Activated T-helper 2 cell treated with anti-CD3 and anti-CD28 coated beads, Interferon-gamma antibody, Interleukin-2, Interleukin-4, amounts not matched to agents 10 μg/mL and 5 μg/mL and 100 μg/mL, durations not matched to agents 14 hours and 24 hours and 36 hours (primary cell): Measurements from ENCODE around the gene RAB34. TPM values are rescaled to one million over a fixed set of nuclear protein-coding genes. Genes with fewer than 3 reads are reported as not detected.
A peak's percentile ranks its signal among the peaks of the same experiment; 100 is the strongest.

Experiments
- DNase-seq: peaks from one replicate; pipeline ENCODE4 v3.0.0; 2021; ENCODE audit warnings: low spot score
- H3K27ac Mint-ChIP-seq: one replicate; pipeline ENCODE4 v1.8.0; 2021; ENCODE audit warnings: mixed read lengths
- H3K27me3 Mint-ChIP-seq: one replicate; pipeline ENCODE4 v1.8.0; 2021; ENCODE audit warnings: low read depth, mixed read lengths
- H3K36me3 Mint-ChIP-seq: one replicate; pipeline ENCODE4 v1.8.0; 2021; ENCODE audit warnings: low read depth, mixed read lengths
- H3K4me1 Mint-ChIP-seq: one replicate; pipeline ENCODE4 v1.8.0; 2021; ENCODE audit warnings: low read depth, mixed read lengths
- H3K4me3 Mint-ChIP-seq: one replicate; pipeline ENCODE4 v1.8.0; 2021; ENCODE audit warnings: low read depth, mild to moderate bottlenecking, moderate library complexity, mixed read lengths
- H3K9me3 Mint-ChIP-seq: one replicate; pipeline ENCODE4 v1.8.0; 2021; ENCODE audit warnings: mixed read lengths
- intact Hi-C: fragments of 100-400 bp; cut with micrococcal nuclease; formaldehyde crosslinking; loops from one replicate; pipeline ENCODE4 v1.15.1; 2023
- total RNA-seq: library from RNA; stranded (reverse); gene quantifications from 2 replicates; pipeline ENCODE4 v1.2.3, GENCODE V29; 2022

Gene RAB34
- total RNA-seq, 1 donor from 2014 or later = 19.4 TPM

- intact Hi-C loops = loop anchor here (1.0 to 5.0 kb wide), 2 partner anchors 23 to 33 kb away; partner anchors contain the start of genes RAB34 and RPL23A
- peak; percentile 82 for DNase-seq
- Mint-ChIP-seq H3K4me3 (no peak overlapping the region), H3K27me3 (no peaks in the 10 kb centered on the region), H3K36me3 (peaks cover 65% of the 10 kb centered on the region), H3K4me1 (peaks cover 11% of the 10 kb centered on the region), H3K9me3 (no peaks in the 10 kb centered on the region), H3K27ac (no peak overlapping the region)
Observed at GRCh38 chr17:28750178-28751047, 32.7 kb upstream of the RAB34 start.

DNA sequence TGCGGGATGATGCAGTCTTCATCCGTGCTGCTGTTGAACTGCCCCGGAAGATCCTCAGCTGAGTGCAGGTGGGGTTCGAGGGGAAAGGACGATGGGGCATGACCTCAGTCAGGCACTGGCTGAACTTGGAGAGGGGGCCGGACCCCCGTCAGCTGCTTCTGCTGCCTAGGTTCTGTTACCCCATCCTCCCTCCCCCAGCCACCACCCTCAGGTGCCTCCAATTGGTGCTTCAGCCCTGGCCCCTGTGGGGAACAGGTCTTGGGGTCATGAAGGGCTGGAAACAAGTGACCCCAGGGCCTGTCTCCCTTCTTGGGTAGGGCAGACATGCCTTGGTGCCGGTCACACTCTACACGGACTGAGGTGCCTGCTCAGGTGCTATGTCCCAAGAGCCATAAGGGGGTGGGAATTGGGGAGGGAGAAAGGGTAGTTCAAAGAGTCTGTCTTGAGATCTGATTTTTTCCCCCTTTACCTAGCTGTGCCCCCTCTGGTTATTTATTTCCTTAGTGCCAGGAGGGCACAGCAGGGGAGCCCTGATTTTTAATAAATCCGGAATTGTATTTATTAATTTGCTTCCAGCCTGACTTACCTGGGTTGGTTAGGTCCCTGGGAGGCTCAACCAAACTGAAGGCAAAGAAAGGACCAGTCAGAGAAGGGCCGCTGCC is 32.0 kb upstream of the RAB34 start:
- H3K27me3 Mint-ChIP-seq = no peaks in the 10 kb centered on the region
- intact Hi-C loops = loop anchor here (1.0 to 5.0 kb wide), 2 partner anchors 22 to 32 kb away; partner anchors contain the start of genes RAB34 and RPL23A
- no peak overlapping the region for H3K27ac Mint-ChIP-seq
- H3K4me3 Mint-ChIP-seq = no peak overlapping the region
- H3K9me3 Mint-ChIP-seq = no peaks in the 10 kb centered on the region
- peaks cover 73% of the 10 kb centered on the region for H3K36me3 Mint-ChIP-seq
- no peak for DNase-seq
- H3K4me1 Mint-ChIP-seq = peaks cover 11% of the 10 kb centered on the region

DNA sequence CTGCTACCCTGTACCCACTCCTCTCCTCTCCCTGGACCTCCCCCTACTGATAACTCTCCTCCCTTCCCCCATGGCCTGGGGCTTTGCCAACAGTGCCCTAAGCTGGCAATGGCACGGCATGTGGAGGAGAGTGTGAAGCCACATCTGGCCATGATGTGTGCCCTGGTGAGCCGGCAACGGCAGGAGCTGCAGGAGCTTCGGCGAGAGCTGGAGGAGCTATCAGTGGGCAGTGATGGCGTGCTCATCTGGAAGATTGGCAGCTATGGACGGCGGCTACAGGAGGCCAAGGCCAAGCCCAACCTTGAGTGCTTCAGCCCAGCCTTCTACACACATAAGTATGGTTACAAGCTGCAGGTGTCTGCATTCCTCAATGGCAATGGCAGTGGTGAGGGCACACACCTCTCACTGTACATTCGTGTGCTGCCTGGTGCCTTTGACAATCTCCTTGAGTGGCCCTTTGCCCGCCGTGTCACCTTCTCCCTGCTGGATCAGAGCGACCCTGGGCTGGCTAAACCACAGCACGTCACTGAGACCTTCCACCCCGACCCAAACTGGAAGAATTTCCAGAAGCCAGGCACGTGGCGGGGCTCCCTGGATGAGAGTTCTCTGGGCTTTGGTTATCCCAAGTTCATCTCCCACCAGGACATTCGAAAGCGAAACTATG is 31.3 kb upstream of the RAB34 start:
- Mint-ChIP-seq H3K36me3 (peaks cover 72% of the 10 kb centered on the region), H3K9me3 (no peaks in the 10 kb centered on the region), H3K27ac (peak overlapping the region; percentile 53), H3K27me3 (no peaks in the 10 kb centered on the region), H3K4me3 (no peak overlapping the region), H3K4me1 (peaks cover 11% of the 10 kb centered on the region)
- intact Hi-C loops = no loop called here
- DNase-seq = no peak

DNA sequence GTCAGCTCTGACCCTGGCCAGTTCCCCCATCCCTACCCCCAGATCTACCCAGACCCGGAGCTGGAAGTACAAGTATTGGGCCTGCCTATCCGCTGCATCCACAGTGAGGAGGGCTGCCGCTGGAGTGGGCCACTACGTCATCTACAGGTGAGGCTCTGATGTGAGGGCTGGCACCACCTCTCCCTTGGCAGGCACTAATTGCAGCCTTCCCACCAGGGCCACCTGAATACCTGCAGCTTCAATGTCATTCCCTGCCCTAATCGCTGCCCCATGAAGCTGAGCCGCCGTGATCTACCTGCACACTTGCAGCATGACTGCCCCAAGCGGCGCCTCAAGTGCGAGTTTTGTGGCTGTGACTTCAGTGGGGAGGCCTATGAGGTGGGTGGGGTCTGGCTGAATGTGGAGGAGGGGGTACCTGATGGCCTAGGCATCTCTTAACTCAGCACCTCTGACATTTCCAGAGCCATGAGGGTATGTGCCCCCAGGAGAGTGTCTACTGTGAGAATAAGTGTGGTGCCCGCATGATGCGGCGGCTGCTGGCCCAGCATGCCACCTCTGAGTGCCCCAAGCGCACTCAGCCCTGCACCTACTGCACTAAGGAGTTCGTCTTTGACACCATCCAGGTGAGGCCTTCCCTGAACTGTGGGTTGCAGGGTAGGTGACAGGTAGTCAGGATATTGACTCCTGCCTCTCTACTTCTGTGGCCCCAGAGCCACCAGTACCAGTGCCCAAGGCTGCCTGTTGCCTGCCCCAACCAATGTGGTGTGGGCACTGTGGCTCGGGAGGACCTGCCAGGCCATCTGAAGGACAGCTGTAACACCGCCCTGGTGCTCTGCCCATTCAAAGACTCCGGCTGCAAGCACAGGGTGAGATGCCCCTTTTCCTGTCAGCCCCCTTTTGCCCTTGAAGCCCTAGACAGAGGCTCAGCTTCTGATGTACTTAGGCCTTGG is 30.4 kb upstream of the RAB34 start:
- Mint-ChIP-seq H3K4me3 (peak overlapping the region; percentile 13), H3K9me3 (no peaks in the 10 kb centered on the region), H3K27me3 (no peaks in the 10 kb centered on the region), H3K27ac (peak overlapping the region; percentile 5), H3K36me3 (peaks cover 72% of the 10 kb centered on the region), H3K4me1 (peaks cover 13% of the 10 kb centered on the region)
- DNase-seq = no peak
- intact Hi-C loops = no loop called here

- DNase-seq = no peak
- Mint-ChIP-seq H3K27ac (no peak overlapping the region), H3K4me3 (peak overlapping the region; percentile 17), H3K4me1 (peaks cover 12% of the 10 kb centered on the region), H3K36me3 (peaks cover 67% of the 10 kb centered on the region), H3K27me3 (no peaks in the 10 kb centered on the region), H3K9me3 (no peaks in the 10 kb centered on the region)
- intact Hi-C loops = no loop called here
Observed at GRCh38 chr17:28747051-28747691, 29.5 kb upstream of the RAB34 start.

DNA sequence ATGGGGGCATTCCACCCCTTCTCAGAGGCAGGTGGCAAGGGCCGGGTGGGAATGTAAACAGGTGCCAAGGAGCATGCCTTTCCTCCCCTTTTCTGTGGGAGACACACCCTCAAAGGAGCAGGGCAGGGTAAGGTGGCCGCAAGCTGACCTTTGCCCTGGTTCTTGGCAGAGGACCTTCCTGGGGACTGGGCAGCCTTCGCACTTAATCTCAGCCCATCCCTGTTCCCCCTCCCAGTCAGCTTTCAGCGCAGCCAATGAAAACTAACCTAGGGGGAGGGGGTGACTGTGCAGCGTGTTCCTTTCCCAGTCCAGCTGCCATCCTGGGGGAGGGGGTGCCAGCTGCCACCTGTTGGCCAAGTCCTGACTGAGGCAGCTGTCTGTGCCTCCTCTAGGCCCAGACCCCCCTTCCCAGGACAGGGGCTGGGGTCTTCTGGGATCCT is 29.0 kb upstream of the RAB34 start:
- Mint-ChIP-seq H3K36me3 (peaks cover 64% of the 10 kb centered on the region), H3K4me1 (peaks cover 16% of the 10 kb centered on the region), H3K27ac (peak overlapping the region; percentile 38), H3K27me3 (no peaks in the 10 kb centered on the region), H3K9me3 (no peaks in the 10 kb centered on the region), H3K4me3 (peak overlapping the region; percentile 90)
- DNase-seq = no peak
- intact Hi-C loops = no loop called here

DNA sequence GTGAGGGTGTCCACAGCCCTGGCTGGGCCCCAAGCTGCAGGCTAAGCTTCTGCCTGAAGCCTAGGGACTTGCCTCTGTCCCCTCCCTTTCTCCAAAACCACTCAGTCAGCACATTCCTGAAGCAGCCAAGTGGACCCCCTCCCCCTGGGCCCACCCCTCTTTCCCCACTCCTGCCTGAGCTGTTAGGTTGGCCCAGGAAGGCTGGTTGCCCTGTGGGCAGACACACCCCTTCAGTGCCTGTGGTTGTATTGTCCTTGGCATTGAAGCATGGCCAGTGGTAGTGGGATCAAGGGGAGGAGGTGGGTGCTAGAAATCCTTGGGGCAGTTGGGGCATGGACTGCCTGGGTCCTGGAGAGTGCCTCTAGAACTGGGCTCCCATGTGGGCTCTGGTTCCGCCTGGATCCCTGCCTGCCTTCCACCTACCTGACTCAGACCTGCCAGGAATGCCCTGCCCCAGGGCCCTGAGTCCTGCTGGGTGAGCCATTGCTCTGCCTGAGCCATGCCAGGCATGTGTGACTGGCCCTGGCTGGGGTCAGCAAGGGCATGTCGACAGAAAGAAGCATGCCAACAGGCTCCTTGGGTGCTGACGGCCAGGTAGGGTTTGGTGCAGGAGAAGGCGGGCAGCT is 28.2 kb upstream of the RAB34 start:
- DNase-seq = no peak
- Mint-ChIP-seq H3K4me3 (peak overlapping the region; percentile 90), H3K36me3 (peaks cover 59% of the 10 kb centered on the region), H3K27ac (peak overlapping the region; percentile 81), H3K4me1 (peaks cover 20% of the 10 kb centered on the region), H3K9me3 (no peaks in the 10 kb centered on the region), H3K27me3 (no peaks in the 10 kb centered on the region)
- intact Hi-C loops = no loop called here

GRCh38 chr17:28744972-28745785 is 27.5 kb upstream of the RAB34 start:
- H3K27ac Mint-ChIP-seq = peak overlapping the region; percentile 81
- peak; percentile 32 for DNase-seq
- H3K27me3 Mint-ChIP-seq = no peaks in the 10 kb centered on the region
- intact Hi-C loops = no loop called here
- peaks cover 57% of the 10 kb centered on the region for H3K36me3 Mint-ChIP-seq
- H3K4me1 Mint-ChIP-seq = peaks cover 22% of the 10 kb centered on the region
- peak overlapping the region; percentile 90 for H3K4me3 Mint-ChIP-seq
- H3K9me3 Mint-ChIP-seq = no peaks in the 10 kb centered on the region

- Mint-ChIP-seq H3K27ac (peak overlapping the region; percentile 81), H3K27me3 (no peaks in the 10 kb centered on the region), H3K36me3 (peaks cover 55% of the 10 kb centered on the region), H3K4me3 (peak overlapping the region; percentile 90), H3K9me3 (no peaks in the 10 kb centered on the region), H3K4me1 (peaks cover 23% of the 10 kb centered on the region)
- DNase-seq = peak; percentile 46
- intact Hi-C loops = no loop called here
Observed at GRCh38 chr17:28744104-28744971, 26.7 kb upstream of the RAB34 start.
